Measurements from ENCODE around the gene LPGAT1.
"Not testable (repeated sequence)": the region's sequence is repeated elsewhere in the genome, so short reads cannot be mapped to it uniquely, and the experiment has no call there.

The LPGAT1 gene

GRCh38 chr1:211730347-211730746 lies 100.2 kb downstream of the LPGAT1 start:
- Mint-ChIP-seq H3K9me3 (no peaks in the 10 kb centered on the region), H3K4me1 (ENCODE audit: low read depth) (peaks cover 2% of the 10 kb centered on the region), H3K27me3 (ENCODE audit: low read depth) (peaks cover 8% of the 10 kb centered on the region), H3K36me3 (ENCODE audit: low read depth) (no peaks in the 10 kb centered on the region), H3K4me3 (no peak overlapping the region), H3K27ac (no peak overlapping the region)
- DNase-seq (ENCODE audit: low spot score): no peak

GRCh38 chr1:211729238-211729637 lies 101.3 kb downstream of the LPGAT1 start:
- Mint-ChIP-seq H3K4me3 (no peak overlapping the region), H3K27ac (no peak overlapping the region), H3K9me3 (no peaks in the 10 kb centered on the region), H3K27me3 (ENCODE audit: low read depth) (peaks cover 4% of the 10 kb centered on the region), H3K4me1 (ENCODE audit: low read depth) (peaks cover 2% of the 10 kb centered on the region), H3K36me3 (ENCODE audit: low read depth) (no peaks in the 10 kb centered on the region)
- DNase-seq (ENCODE audit: low spot score): no peak

- Mint-ChIP-seq H3K27me3 (ENCODE audit: low read depth) (peaks cover 4% of the 10 kb centered on the region), H3K4me1 (ENCODE audit: low read depth) (peaks cover 2% of the 10 kb centered on the region), H3K4me3 (no peak overlapping the region), H3K27ac (no peak overlapping the region), H3K36me3 (ENCODE audit: low read depth) (no peaks in the 10 kb centered on the region), H3K9me3 (no peaks in the 10 kb centered on the region)
- no peak for DNase-seq (ENCODE audit: low spot score)
Observed at GRCh38 chr1:211726467-211726995, 104.0 kb downstream of the LPGAT1 start.

- H3K9me3 Mint-ChIP-seq: no peaks in the 10 kb centered on the region
- DNase-seq (ENCODE audit: low spot score): no peak
- peaks cover 2% of the 10 kb centered on the region for H3K4me1 Mint-ChIP-seq (ENCODE audit: low read depth)
- H3K27me3 Mint-ChIP-seq (ENCODE audit: low read depth): peaks cover 9% of the 10 kb centered on the region
- no peaks in the 10 kb centered on the region for H3K36me3 Mint-ChIP-seq (ENCODE audit: low read depth)
- no peak overlapping the region for H3K4me3 Mint-ChIP-seq
- H3K27ac Mint-ChIP-seq: no peak overlapping the region
Observed at GRCh38 chr1:211724687-211725196, 105.8 kb downstream of the LPGAT1 start.

- peaks cover 2% of the 10 kb centered on the region for H3K4me1 Mint-ChIP-seq (ENCODE audit: low read depth)
- no peak overlapping the region for H3K4me3 Mint-ChIP-seq
- no peaks in the 10 kb centered on the region for H3K36me3 Mint-ChIP-seq (ENCODE audit: low read depth)
- no peak overlapping the region for H3K27ac Mint-ChIP-seq
- H3K9me3 Mint-ChIP-seq: no peaks in the 10 kb centered on the region
- no peak for DNase-seq (ENCODE audit: low spot score)
- H3K27me3 Mint-ChIP-seq (ENCODE audit: low read depth): peaks cover 9% of the 10 kb centered on the region
Observed at GRCh38 chr1:211723273-211723672, 107.3 kb downstream of the LPGAT1 start.

- Mint-ChIP-seq H3K4me3 (no peak overlapping the region), H3K36me3 (ENCODE audit: low read depth) (no peaks in the 10 kb centered on the region), H3K4me1 (ENCODE audit: low read depth) (peaks cover 2% of the 10 kb centered on the region), H3K9me3 (no peaks in the 10 kb centered on the region), H3K27ac (no peak overlapping the region), H3K27me3 (ENCODE audit: low read depth) (peaks cover 9% of the 10 kb centered on the region)
- no peak for DNase-seq (ENCODE audit: low spot score)
Observed at GRCh38 chr1:211722277-211723175, 108.0 kb downstream of the LPGAT1 start.

GRCh38 chr1:211716555-211716954 lies 114.0 kb downstream of the LPGAT1 start:
- H3K27ac Mint-ChIP-seq; H3K36me3 Mint-ChIP-seq (ENCODE audit: low read depth); H3K4me1 Mint-ChIP-seq (ENCODE audit: low read depth); H3K9me3 Mint-ChIP-seq; H3K4me3 Mint-ChIP-seq; H3K27me3 Mint-ChIP-seq (ENCODE audit: low read depth); DNase-seq (ENCODE audit: low spot score): not testable (repeated sequence)

- H3K9me3 Mint-ChIP-seq: no peaks in the 10 kb centered on the region
- no peak overlapping the region for H3K4me3 Mint-ChIP-seq
- H3K27ac Mint-ChIP-seq: no peak overlapping the region
- peaks cover 8% of the 10 kb centered on the region for H3K27me3 Mint-ChIP-seq (ENCODE audit: low read depth)
- no peak for DNase-seq (ENCODE audit: low spot score)
- no peaks in the 10 kb centered on the region for H3K36me3 Mint-ChIP-seq (ENCODE audit: low read depth)
- no peaks in the 10 kb centered on the region for H3K4me1 Mint-ChIP-seq (ENCODE audit: low read depth)
Observed at GRCh38 chr1:211715971-211716370, 114.6 kb downstream of the LPGAT1 start.

GRCh38 chr1:211714154-211714553 lies 116.4 kb downstream of the LPGAT1 start:
- H3K27ac Mint-ChIP-seq: no peak overlapping the region
- H3K27me3 Mint-ChIP-seq (ENCODE audit: low read depth): peaks cover 3% of the 10 kb centered on the region
- H3K4me1 Mint-ChIP-seq (ENCODE audit: low read depth): no peaks in the 10 kb centered on the region
- no peak for DNase-seq (ENCODE audit: low spot score)
- H3K36me3 Mint-ChIP-seq (ENCODE audit: low read depth): no peaks in the 10 kb centered on the region
- H3K4me3 Mint-ChIP-seq: no peak overlapping the region
- H3K9me3 Mint-ChIP-seq: no peaks in the 10 kb centered on the region

- H3K4me1 Mint-ChIP-seq (ENCODE audit: low read depth): no peaks in the 10 kb centered on the region
Observed at GRCh38 chr1:211713231-211713630, 117.3 kb downstream of the LPGAT1 start.

GRCh38 chr1:211711315-211711705 lies 119.3 kb downstream of the LPGAT1 start:
- Mint-ChIP-seq H3K36me3 (ENCODE audit: low read depth) (no peaks in the 10 kb centered on the region), H3K4me3 (no peak overlapping the region), H3K27me3 (ENCODE audit: low read depth) (no peaks in the 10 kb centered on the region), H3K4me1 (ENCODE audit: low read depth) (no peaks in the 10 kb centered on the region), H3K9me3 (no peaks in the 10 kb centered on the region), H3K27ac (no peak overlapping the region)
- no peak for DNase-seq (ENCODE audit: low spot score)

More at GRCh38 chr1:211713231-211713630, 117.3 kb downstream of the LPGAT1 start:
- DNase-seq (ENCODE audit: low spot score): no peak
- H3K4me3 Mint-ChIP-seq: no peak overlapping the region
- H3K9me3 Mint-ChIP-seq: no peaks in the 10 kb centered on the region
- H3K27me3 Mint-ChIP-seq (ENCODE audit: low read depth): peaks cover 3% of the 10 kb centered on the region
- no peaks in the 10 kb centered on the region for H3K36me3 Mint-ChIP-seq (ENCODE audit: low read depth)
- H3K27ac Mint-ChIP-seq: no peak overlapping the region

- Mint-ChIP-seq H3K36me3 (ENCODE audit: low read depth) (no peaks in the 10 kb centered on the region), H3K4me3 (no peak overlapping the region), H3K4me1 (ENCODE audit: low read depth) (no peaks in the 10 kb centered on the region), H3K27me3 (ENCODE audit: low read depth) (no peaks in the 10 kb centered on the region), H3K9me3 (no peaks in the 10 kb centered on the region), H3K27ac (no peak overlapping the region)
- no peak for DNase-seq (ENCODE audit: low spot score)
Observed at GRCh38 chr1:211710566-211711314, 119.8 kb downstream of the LPGAT1 start.

- H3K4me1 Mint-ChIP-seq (ENCODE audit: low read depth): no peaks in the 10 kb centered on the region
- no peak overlapping the region for H3K27ac Mint-ChIP-seq
- H3K27me3 Mint-ChIP-seq (ENCODE audit: low read depth): peaks cover 2% of the 10 kb centered on the region
- DNase-seq (ENCODE audit: low spot score): no peak
- H3K9me3 Mint-ChIP-seq: no peaks in the 10 kb centered on the region
- H3K36me3 Mint-ChIP-seq (ENCODE audit: low read depth): no peaks in the 10 kb centered on the region
- H3K4me3 Mint-ChIP-seq: no peak overlapping the region
Observed at GRCh38 chr1:211708926-211709325, 121.6 kb downstream of the LPGAT1 start.

GRCh38 chr1:211708006-211708405 lies 122.6 kb downstream of the LPGAT1 start:
- Mint-ChIP-seq H3K27me3 (ENCODE audit: low read depth) (peaks cover 4% of the 10 kb centered on the region), H3K27ac (no peak overlapping the region), H3K4me3 (no peak overlapping the region), H3K4me1 (ENCODE audit: low read depth) (no peaks in the 10 kb centered on the region), H3K36me3 (ENCODE audit: low read depth) (no peaks in the 10 kb centered on the region), H3K9me3 (no peaks in the 10 kb centered on the region)
- DNase-seq (ENCODE audit: low spot score): no peak

Measured in T-helper 2 cell treated with Interferon-gamma antibody and Interleukin-4, amounts not matched to agents 5 μg/mL and 100 μg/mL, for 36 hours (primary cell).